Measurements from ENCODE around the gene LTA4H. TPM values are rescaled to one million over a fixed set of nuclear protein-coding genes. Genes with fewer than 3 reads are reported as not detected.

Gene LTA4H
- total and polyA plus RNA-seq, 10 of the 15 experiments (the other 5 are each of a cell fraction or from before 2014, with no cell fraction given), result 43.9 to 106 (median 47.3) TPM

DNA sequence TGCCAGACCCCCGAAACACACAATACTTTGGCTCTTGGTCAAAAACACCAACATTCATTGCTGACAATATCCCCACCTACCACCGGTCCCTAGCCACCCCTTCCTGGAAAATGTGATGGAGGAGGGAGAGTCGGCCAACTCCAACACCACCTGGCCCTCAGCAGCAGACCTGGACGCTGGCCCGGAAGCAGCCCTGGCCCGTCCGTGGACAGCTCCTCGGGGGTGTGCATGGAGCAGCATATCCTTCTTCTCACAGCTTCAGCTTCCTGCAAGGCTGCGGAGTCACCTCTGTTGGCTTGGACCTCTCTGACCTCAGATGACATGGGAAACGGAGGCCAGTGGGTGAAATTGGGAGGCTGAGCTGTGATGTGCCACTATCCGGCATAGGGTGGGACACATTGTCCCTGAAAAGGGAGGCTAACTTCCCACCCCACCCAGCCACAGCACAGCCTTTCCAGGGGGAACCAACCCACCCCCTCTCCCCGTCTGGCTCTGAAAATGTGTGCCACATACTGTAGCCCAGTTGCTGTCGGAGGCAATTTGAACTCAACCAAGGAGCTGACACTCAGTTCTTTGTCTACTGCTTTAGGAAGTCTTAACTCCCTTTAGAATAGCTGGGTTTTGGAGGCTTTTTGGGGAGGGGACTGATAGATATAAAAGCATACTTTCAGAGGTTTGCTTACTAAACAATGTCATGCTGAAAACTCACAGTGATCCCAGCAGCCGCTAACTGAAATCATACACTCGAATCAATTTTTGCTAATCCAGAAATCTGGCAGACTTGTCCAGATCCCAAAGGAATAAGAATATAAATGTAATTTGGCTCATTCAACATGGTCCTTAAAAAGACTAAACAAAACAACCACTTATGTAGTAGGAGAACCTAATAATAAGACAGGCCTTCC is 43.1 kb upstream of the LTA4H start:
- H3K27ac ChIP-seq (ENCODE audit: control insufficient read depth, insufficient read depth), result no peak overlapping the region
- RAD21 ChIA-PET (ENCODE audit: unreplicated experiment), result interaction anchor here (0.7 kb wide), 1 partner anchor 155 kb away, joined by 3 read pairs; no protein-coding TSS in a partner anchor
- BruUV-seq (replicated peaks), result no TSS peak
- no peak overlapping the region for H3K4me3 ChIP-seq
- intact Hi-C loops (cut with micrococcal nuclease; ENCODE audit: unreplicated experiment) (no loop called here), in situ Hi-C loops (cut with MboI) (no loop called here)
- no peaks in the 10 kb centered on the region for H3K36me3 ChIP-seq (ENCODE audit: control insufficient read depth in 2 of 2, insufficient read depth in 2 of 2, low read length in 1 of 2)
- no peak overlapping the region for H3K4me2 ChIP-seq (ENCODE audit: control insufficient read depth, insufficient read depth)
- DNase-seq (ENCODE audit: low read depth, low spot score) (no peak), FAIRE-seq (no peak), ATAC-seq (no peak)
- CTCF ChIA-PET, result interaction anchor here (1.1 kb wide), 1 partner anchor 12 kb away, joined by 4 read pairs; no protein-coding TSS in a partner anchor
- SMC1A ChIA-PET (ENCODE audit: uncharacterized antibody, unreplicated experiment), result interaction anchor here (0.6 to 0.7 kb wide), 3 partner anchors 14 to 137 kb away, joined by 3 read pairs; no protein-coding TSS in a partner anchor
- H4K20me1 ChIP-seq (ENCODE audit: control insufficient read depth, insufficient read depth), result no peaks in the 10 kb centered on the region
- peaks cover 0 to 2% of the 10 kb centered on the region in 2 experiments; a peak in 1 of 4 replicates for H3K27me3 ChIP-seq (replicated peaks in 1 of 2; ENCODE audit: control insufficient read depth in 2 of 2, insufficient read depth in 2 of 2, low read length in 1 of 2)
- POLR2A ChIA-PET, result no interaction called here
- H3K4me1 ChIP-seq (ENCODE audit: control insufficient read depth, insufficient read depth, low read length), result no peaks in the 10 kb centered on the region
- no peaks in the 10 kb centered on the region for H3K79me2 ChIP-seq (ENCODE audit: control insufficient read depth, insufficient read depth, low read length)
- no peak overlapping the region for H3K9ac ChIP-seq (ENCODE audit: control insufficient read depth, insufficient read depth, low read length)
- H2AFZ ChIP-seq (ENCODE audit: control insufficient read depth, low read depth, low read length), result no peak overlapping the region
- WGBS (ENCODE audit: insufficient coverage, insufficient replicate concordance, low lambda C conversion rate, missing lambda C conversion rate), result 61% methylated on average over 15 of the region's 15 CpGs
- no peaks in the 10 kb centered on the region for H3K9me3 ChIP-seq (replicated peaks; ENCODE audit: control insufficient read depth, insufficient read depth, low read length)
- TF ChIP-seq JUNB (IDR thresholded peaks at IDR 0.05) (no peak), TCF7 (IDR thresholded peaks at IDR 0.05; ENCODE audit: borderline replicate concordance) (no peak), CBX5 (IDR thresholded peaks at IDR 0.05; ENCODE audit: low read depth) (no peak), ZZZ3 (IDR thresholded peaks at IDR 0.05; ENCODE audit: control insufficient read depth, insufficient read length, low read depth) (no peak), EED (IDR thresholded peaks at IDR 0.05; ENCODE audit: low read depth) (no peak), E2F8 (IDR thresholded peaks at IDR 0.05; ENCODE audit: low read depth, partially characterized antibody) (no peak), MTA3 (IDR thresholded peaks at IDR 0.05; ENCODE audit: borderline replicate concordance, low read length) (no peak), ZNF622 (IDR thresholded peaks at IDR 0.05) (no peak), SRF (IDR thresholded peaks at IDR 0.05; ENCODE audit: low read depth in 2 of 2, low read length in 2 of 2) (no peak)
- TF ChIP-seq, protein P1, sequence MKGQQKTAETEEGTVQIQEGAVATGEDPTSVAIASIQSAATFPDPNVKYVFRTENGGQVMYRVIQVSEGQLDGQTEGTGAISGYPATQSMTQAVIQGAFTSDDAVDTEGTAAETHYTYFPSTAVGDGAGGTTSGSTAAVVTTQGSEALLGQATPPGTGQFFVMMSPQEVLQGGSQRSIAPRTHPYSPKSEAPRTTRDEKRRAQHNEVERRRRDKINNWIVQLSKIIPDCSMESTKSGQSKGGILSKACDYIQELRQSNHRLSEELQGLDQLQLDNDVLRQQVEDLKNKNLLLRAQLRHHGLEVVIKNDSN (IDR thresholded peaks at IDR 0.05; ENCODE audit: borderline replicate concordance, extremely low read length, insufficient read depth, low read depth, low read length), result no peak
- TF ChIP-seq, protein P2, sequence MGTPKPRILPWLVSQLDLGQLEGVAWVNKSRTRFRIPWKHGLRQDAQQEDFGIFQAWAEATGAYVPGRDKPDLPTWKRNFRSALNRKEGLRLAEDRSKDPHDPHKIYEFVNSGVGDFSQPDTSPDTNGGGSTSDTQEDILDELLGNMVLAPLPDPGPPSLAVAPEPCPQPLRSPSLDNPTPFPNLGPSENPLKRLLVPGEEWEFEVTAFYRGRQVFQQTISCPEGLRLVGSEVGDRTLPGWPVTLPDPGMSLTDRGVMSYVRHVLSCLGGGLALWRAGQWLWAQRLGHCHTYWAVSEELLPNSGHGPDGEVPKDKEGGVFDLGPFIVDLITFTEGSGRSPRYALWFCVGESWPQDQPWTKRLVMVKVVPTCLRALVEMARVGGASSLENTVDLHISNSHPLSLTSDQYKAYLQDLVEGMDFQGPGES (IDR thresholded peaks at IDR 0.05), result no peak
- TF ChIP-seq, protein P3, sequence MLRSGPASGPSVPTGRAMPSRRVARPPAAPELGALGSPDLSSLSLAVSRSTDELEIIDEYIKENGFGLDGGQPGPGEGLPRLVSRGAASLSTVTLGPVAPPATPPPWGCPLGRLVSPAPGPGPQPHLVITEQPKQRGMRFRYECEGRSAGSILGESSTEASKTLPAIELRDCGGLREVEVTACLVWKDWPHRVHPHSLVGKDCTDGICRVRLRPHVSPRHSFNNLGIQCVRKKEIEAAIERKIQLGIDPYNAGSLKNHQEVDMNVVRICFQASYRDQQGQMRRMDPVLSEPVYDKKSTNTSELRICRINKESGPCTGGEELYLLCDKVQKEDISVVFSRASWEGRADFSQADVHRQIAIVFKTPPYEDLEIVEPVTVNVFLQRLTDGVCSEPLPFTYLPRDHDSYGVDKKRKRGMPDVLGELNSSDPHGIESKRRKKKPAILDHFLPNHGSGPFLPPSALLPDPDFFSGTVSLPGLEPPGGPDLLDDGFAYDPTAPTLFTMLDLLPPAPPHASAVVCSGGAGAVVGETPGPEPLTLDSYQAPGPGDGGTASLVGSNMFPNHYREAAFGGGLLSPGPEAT (IDR thresholded peaks at IDR 0.05; ENCODE audit: low read depth), result no peak
- TF ChIP-seq, protein P4, sequence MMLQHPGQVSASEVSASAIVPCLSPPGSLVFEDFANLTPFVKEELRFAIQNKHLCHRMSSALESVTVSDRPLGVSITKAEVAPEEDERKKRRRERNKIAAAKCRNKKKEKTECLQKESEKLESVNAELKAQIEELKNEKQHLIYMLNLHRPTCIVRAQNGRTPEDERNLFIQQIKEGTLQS (IDR thresholded peaks at IDR 0.05; ENCODE audit: borderline replicate concordance, extremely low read depth, low read depth, low read length), result no peak

All from GM12878 (cell line).